Hepatocyte (in vitro differentiated cells): ENCODE measurements around the gene NPTX1. TPM values are rescaled to one million over a fixed set of nuclear protein-coding genes. Genes with fewer than 3 reads are reported as not detected.

Experiments
- DNase-seq: peaks from one replicate; pipeline ENCODE4 v3.0.0-alpha.2; 2016; ENCODE audit warnings: low spot score
- H2AFZ ChIP-seq: fragments of 200-600 bp; sonication (generic); 2 replicates; pipeline ENCODE4 v1.6.0; 2016; ENCODE audit warnings: antibody characterized with exemption, mild to moderate bottlenecking
- H3K27ac ChIP-seq: fragments of 200-600 bp; sonication (generic); 2 replicates; pipeline ENCODE4 v1.5.1; 2016; ENCODE audit warnings: mild to moderate bottlenecking
- H3K27me3 ChIP-seq: fragments of 200-600 bp; sonication (generic); 2 replicates; pipeline ENCODE4 v1.6.1; 2016
- H3K36me3 ChIP-seq: fragments of 200-600 bp; sonication (generic); replicated peaks from 2 replicates; pipeline ENCODE4 v1.5.1; 2016; ENCODE audit warnings: low read depth; ENCODE audit not compliant: insufficient read depth
- H3K4me1 ChIP-seq: fragments of 200-600 bp; sonication (generic); 2 replicates; pipeline ENCODE4 v1.5.1; 2016; ENCODE audit warnings: mild to moderate bottlenecking, moderate library complexity; ENCODE audit not compliant: insufficient read depth
- H3K4me2 ChIP-seq: fragments of 200-600 bp; sonication (generic); 2 replicates; pipeline ENCODE4 v1.6.0; 2016
- H3K4me3 ChIP-seq: fragments of 200-600 bp; sonication (generic); 2 replicates; pipeline ENCODE4 v1.5.1; 2016; ENCODE audit warnings: mild to moderate bottlenecking
- H3K79me2 ChIP-seq: fragments of 200-600 bp; sonication (generic); 2 replicates; pipeline ENCODE4 v1.6.0; 2017; ENCODE audit warnings: mild to moderate bottlenecking
- H3K9me2 ChIP-seq: fragments of 200-600 bp; sonication (generic); replicated peaks from 2 replicates; pipeline ENCODE4 v1.6.0; 2017; ENCODE audit warnings: mild to moderate bottlenecking; ENCODE audit not compliant: insufficient read depth
- H3K9me3 ChIP-seq: fragments of 200-600 bp; sonication (generic); 2 replicates; pipeline ENCODE4 v1.5.1; 2016; ENCODE audit warnings: low read depth, mild to moderate bottlenecking
- H4K20me1 ChIP-seq: fragments of 200-600 bp; sonication (generic); 2 replicates; pipeline ENCODE4 v1.6.0; 2016; ENCODE audit warnings: mild to moderate bottlenecking; ENCODE audit not compliant: insufficient read depth, poor library complexity, severe bottlenecking
- CTCF ChIP-seq: fragments of 200-600 bp; sonication (generic); IDR thresholded peaks from 2 replicates; pipeline ENCODE4 v1.5.1; 2016; ENCODE audit warnings: antibody characterized with exemption, mild to moderate bottlenecking; ENCODE audit not compliant: poor library complexity
- EZH2 ChIP-seq: fragments of 200-600 bp; sonication (generic); IDR thresholded peaks from 2 replicates; pipeline ENCODE4 v1.6.1; 2016; ENCODE audit warnings: antibody characterized with exemption, mild to moderate bottlenecking, borderline replicate concordance
- EZH2phosphoT487 ChIP-seq: fragments of 200-600 bp; sonication (generic); IDR thresholded peaks from one replicate; pipeline ENCODE4 v1.6.1; 2018; ENCODE audit warnings: antibody characterized with exemption, mild to moderate bottlenecking, low read depth, moderate library complexity; ENCODE audit not compliant: unreplicated experiment, severe bottlenecking
- WGBS: methylation state at CpG from one replicate; pipeline ENCODE4 v1.1.6; 2016; ENCODE audit warnings: low lambda C conversion rate; ENCODE audit errors: missing lambda C conversion rate; 5-methylcytosine and 5-hydroxymethylcytosine counted together
- polyA plus RNA-seq: library from polyadenylated mRNA; unstranded; fragments of >200 nt; fragmentation: Nextera tagmentation; extraction: Ambion mirVana; gene quantifications from 2 replicates; pipeline ENCODE4 v1.2.1, GENCODE V29; 2016
- total RNA-seq: library from RNA; depleted of rRNA; stranded (reverse); fragments of >200 nt; gene quantifications from 2 replicates; pipeline ENCODE4 v1.2.3, GENCODE V29; 2014

The NPTX1 gene
- total and polyA plus RNA-seq, 2 experiments from 2014 or later = 0.70 to 2.1 TPM

GRCh38 chr17:80454557-80455335 lies 21.7 kb downstream of the NPTX1 start:
- peak; percentile 99 for DNase-seq
- Histone ChIP-seq H3K4me3 (peak overlapping the region; percentile 69), H3K9me2 (no peaks in the 10 kb centered on the region), H3K27me3 (peaks cover 8% of the 10 kb centered on the region), H3K4me1 (peaks cover 17% of the 10 kb centered on the region), H3K36me3 (no peaks in the 10 kb centered on the region), H3K4me2 (peak overlapping the region; percentile 94), H2AFZ (peak overlapping the region; percentile 82), H3K9me3 (no peaks in the 10 kb centered on the region), H3K79me2 (no peaks in the 10 kb centered on the region), H4K20me1 (no peaks in the 10 kb centered on the region), H3K27ac (peak overlapping the region; percentile 99)
- under 1% methylated on average over 67 of the region's 88 CpGs for WGBS
- no peak for TF ChIP-seq CTCF
- no peak for TF ChIP-seq EZH2
- no peak for TF ChIP-seq EZH2phosphoT487

- Histone ChIP-seq H3K4me3 (peak overlapping the region; percentile 38), H3K27ac (peak overlapping the region; percentile 99), H3K9me2 (no peaks in the 10 kb centered on the region), H3K4me2 (peak overlapping the region; percentile 94), H2AFZ (peak overlapping the region; percentile 65), H3K79me2 (no peaks in the 10 kb centered on the region), H4K20me1 (no peaks in the 10 kb centered on the region), H3K4me1 (peaks cover 17% of the 10 kb centered on the region), H3K27me3 (peaks cover 1% of the 10 kb centered on the region), H3K36me3 (no peaks in the 10 kb centered on the region), H3K9me3 (no peaks in the 10 kb centered on the region)
- no peak for DNase-seq
- 45% methylated on average over 36 of the region's 36 CpGs for WGBS
- TF ChIP-seq EZH2 (no peak), CTCF (no peak)
Measured at GRCh38 chr17:80453998-80454556, 22.3 kb downstream of the NPTX1 start.

GRCh38 chr17:80453126-80453997 lies 23.0 kb downstream of the NPTX1 start:
- no peaks in the 10 kb centered on the region for H4K20me1 ChIP-seq
- no peaks in the 10 kb centered on the region for H3K79me2 ChIP-seq
- peaks cover 17% of the 10 kb centered on the region for H3K4me1 ChIP-seq
- H2AFZ ChIP-seq = no peak overlapping the region
- H3K27ac ChIP-seq = no peak overlapping the region
- TF ChIP-seq EZH2phosphoT487 (no peak), CTCF (no peak), EZH2 (no peak)
- DNase-seq = no peak
- no peaks in the 10 kb centered on the region for H3K27me3 ChIP-seq
- H3K4me2 ChIP-seq = peak overlapping the region; percentile 94
- H3K9me2 ChIP-seq = no peaks in the 10 kb centered on the region
- 73% methylated on average over 19 of the region's 19 CpGs for whole genome bisulfite sequencing
- no peaks in the 10 kb centered on the region for H3K9me3 ChIP-seq
- H3K4me3 ChIP-seq = no peak overlapping the region
- H3K36me3 ChIP-seq = no peaks in the 10 kb centered on the region
